ENCODE results near the gene GABRG3.
A peak's percentile ranks its signal among the peaks of the same experiment; 100 is the strongest.

GABRG3 gene

DNA sequence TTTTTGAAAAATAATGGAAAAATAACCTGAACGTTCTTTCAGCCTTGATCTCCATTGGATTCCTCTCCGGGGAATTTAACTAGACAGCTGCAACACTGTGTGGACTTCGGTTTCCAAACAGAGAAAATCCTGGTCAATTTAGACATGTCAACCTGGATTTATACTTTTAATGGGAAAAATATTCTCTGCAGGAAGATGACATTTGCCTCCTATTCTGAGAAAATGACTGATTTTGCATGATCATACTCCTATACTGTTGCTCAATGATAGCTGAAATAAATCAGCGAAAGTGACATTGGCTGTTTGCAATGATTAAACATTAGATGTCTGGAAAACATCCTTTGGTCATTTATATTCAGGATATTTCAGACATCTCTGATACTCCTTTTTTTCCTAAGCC lies 94.8 kb downstream of the GABRG3 start:
- no peak for DNase-seq

DNA sequence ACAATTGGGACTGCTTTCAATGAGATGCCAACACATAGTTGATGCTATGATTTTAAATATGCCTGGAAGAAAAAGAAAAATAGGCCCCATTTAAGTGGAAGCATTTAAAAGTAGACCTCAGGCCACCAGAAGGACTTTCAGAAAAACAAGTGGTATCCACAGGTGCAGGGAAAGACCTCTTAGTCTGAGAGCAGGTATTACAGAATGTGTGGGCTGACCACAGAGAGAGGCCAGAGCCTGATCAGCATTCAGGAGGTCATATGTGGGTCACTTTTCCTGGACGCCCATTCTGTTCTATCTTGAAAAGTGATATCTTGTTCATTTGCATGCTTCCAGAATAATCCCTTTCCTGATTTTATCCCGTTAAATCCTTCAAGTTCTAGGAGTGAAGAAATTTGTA lies 95.5 kb downstream of the GABRG3 start:
- no peak for DNase-seq

DNA sequence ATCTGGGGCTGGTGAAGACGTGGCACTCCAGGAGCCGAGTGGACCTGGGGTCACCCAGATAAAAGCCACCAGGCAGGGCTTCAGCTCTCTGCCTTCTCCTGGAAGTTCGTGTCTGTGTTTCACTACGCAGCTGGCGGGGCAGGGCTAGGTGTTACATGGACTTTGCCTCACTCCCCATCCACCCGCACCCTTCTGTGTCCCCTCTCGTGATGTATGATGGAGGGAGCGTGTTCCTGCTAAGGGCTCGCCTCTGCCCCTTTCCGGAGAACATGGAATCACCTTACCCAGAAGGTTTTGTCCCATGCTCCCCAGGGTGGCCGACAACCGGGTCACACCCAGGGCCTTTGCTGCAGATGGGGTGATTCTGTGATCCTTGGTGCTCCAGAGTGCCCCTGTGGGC lies 96.2 kb downstream of the GABRG3 start:
- no peak for DNase-seq

DNA sequence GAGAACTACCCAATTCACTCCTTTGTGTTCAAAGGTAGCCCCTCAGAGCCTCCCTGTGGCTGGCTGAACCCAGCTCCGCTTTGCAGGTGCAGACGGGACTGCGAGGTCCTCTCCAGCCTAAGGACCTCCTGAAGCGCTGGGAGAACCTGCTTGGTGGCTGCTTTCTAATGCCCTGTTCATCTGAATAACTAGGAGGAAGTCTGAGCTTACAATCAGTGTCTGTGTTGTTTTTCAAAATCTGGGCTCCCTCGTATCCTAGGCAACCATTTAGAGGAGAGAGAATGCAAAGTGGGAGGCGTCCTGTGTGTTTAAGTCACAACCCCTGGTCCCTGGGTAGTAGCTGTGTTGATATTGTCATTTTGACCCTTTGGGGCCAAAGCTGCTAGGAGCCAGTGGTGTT lies 99.9 kb downstream of the GABRG3 start:
- DNase-seq: no peak

DNA sequence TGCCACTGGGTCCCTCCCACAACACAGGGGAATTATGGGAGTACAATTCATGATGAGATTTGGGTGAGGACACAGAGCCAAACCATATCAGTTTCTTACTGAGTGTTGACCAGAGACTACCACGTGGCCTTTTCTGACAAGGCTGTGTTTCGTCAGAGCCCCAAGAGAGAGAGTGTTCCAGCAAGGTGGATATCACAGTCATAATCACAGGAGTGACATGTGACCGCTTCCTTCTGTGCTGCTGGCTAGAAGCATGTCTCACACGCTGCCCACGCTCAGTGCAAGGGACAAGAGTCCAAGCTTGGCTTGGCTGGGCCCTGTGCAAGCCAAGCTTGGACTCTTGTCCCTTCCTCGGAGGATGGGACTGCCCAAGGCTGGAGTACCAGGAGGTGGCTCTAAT lies 103.2 kb downstream of the GABRG3 start:
- DNase-seq: no peak

DNA sequence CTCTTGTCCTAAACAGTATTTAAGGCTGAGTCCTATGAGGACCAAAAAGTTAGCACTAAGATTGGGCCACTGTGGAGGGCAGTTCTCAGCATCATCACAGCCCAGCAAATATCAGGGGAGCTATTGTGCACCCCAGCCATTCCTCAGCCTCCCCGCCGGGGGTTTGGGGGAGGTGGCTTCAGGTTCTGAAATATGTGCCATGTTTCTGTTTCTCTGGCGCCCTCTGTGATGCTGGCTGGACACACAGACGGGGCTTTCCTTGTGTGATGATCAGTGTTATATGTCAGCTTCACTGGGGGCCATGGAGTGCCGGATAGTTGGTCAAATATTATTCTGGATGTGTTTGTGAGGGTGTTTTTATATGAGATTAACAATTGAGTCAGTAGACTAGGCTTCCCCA lies 106.8 kb downstream of the GABRG3 start:
- no peak for DNase-seq

DNA sequence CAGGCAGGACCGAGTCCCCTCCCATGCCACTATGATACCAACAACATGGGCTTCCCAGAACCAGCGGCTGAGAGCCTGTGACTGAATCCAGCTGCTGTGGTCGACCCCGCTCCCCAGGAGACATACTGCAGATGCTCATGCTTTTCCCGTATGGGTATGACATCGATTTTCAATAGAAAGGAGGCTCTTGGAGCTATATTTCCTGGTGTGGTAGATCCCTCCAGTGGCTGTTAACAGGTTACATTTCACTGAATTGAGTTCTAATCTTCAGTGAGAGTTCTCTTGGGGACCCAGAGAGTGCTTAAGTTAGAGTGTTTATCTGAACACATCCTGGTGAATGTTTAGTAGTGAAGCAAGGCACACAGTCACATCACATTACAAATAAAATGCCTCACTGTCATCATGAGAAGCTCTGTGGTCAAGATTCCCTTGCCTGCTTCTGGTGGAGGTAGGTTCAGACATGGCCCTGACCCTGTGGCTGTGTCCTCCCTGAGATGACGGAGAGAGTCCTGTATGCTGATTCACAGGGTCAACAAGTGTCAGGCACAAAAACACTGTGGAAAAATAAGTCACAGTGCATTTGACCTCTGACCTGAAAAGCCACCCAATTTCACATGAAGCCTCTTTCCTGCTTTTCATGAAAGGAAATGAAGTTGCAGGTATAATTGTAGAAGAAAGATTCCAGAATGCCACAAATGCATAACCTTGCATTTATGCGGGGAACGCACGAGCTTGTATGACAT lies 110.9 kb downstream of the GABRG3 start:
- DNase-seq: no peak

DNA sequence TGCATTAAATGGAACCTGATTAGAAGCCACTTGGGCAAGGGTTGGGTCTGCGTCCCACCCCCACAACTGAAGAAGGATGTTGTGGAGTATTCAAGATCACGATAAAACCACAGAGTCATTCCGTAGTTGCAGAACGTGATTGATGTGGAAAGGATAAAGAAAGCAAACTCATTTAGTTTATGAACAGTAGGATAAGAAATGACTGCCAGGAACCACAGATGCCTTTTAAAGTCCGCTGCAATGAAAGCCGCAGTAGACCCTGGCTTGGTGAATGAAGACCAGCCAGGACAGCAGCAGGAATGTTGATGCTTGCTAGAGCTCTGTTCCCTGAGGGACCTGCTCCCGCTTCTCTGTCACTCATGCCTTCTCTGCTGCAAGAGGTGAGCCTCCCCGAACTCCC lies 111.5 kb downstream of the GABRG3 start:
- peak; percentile 7 for DNase-seq

DNA sequence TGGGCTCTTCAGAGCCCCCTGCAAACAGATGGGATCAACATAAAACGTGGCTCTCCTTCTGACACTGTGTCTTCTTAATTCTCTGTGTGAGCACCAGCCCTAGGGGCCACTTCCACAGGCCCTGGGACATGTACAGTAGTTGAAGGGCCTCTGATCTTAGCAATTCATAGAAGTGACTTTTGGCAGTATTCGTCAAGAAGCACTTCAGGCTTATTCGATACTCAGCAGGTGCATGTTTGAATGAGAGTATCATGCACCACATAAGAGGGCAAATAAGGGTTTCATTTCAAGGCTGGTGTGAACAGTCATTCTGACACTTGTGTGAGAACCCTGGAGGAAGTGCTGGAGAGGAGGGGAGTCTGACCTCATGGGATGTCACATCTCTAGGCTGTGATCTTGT lies 113.9 kb downstream of the GABRG3 start:
- DNase-seq: no peak

DNA sequence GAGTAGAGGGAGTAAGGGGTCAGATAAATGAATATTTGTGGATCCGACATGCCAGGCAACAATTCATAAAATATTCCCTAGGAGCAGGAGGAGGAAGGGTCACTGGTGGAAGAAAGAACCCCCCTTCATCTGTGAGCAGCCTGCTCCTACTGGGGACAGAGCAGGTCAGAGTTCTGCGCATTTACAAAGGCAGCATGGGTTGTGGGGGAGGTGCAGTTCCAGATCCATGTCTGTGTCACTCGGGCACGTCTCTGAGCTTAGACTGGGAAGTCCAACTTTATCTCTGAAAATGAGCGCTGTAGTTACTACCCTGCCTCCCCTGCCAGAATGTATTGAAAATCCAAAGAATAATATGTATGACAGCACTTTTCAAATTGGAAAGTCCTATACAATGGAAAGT lies 115.2 kb downstream of the GABRG3 start:
- DNase-seq: peak; percentile 43

DNA sequence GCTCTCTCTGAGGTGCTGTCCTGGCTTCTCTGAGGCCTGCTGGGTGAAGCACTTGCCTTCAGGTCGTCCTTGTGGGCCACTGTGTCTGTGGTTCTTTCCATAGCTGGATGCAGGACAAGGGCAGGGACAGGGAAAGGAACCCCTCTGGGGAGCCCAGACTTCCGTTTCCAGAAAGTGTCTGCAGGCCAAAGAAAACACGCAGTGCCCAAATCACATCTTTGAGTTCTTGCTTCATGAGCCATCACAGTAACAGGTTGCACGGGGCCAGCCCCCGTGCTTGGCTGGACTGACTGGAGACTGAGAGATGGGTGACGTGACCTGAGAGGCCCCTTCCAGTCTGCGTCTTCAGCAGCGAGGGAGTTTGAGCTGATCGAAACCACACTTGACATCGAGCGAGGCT lies 115.8 kb downstream of the GABRG3 start:
- no peak for DNase-seq

DNA sequence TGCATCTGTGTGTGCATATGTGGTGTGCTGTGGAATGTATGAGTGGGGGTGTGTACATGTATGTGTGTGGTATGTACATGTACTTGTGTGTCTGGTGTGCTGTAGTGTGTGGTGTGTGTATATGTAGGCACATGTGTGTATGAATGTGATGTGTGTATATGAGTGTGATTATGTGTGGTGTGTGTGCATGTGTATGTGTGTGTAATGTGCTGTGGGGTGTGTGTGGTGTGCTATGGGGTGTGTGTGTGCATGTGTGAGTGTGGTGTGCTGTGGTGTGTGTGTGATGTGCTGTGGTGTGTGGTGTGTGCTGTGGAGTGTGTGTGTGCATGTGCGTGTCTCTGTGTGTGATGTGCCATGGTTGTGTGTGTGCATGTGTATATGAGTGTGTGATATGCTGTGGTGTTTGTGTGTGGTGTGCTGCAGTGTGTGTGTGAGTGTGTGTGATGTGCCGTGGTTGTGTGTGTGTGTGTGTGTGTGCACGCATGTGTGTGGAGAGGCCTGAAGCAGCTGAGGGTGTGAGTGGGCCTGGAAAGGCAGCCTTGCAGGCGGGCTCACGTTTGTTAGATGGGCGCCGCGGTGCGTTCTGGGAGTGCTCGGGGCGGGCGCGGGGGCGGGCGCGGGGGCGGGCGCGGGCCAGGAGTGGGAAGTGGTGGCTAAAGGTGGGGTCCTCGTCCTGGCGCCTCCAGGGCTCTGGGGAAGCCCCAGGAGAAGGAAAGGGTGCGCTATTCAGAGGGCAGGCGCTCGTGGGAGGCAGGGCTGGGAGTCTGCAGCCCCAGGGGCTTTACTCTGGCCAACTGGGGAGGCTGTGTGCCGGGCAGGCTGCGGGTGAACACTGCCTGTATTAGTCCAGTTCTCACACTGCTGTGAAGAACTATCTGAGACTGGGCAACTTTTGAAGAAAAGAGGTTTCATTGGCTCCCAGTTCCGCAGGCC lies 116.9 kb downstream of the GABRG3 start:
- DNase-seq: no peak

DNA sequence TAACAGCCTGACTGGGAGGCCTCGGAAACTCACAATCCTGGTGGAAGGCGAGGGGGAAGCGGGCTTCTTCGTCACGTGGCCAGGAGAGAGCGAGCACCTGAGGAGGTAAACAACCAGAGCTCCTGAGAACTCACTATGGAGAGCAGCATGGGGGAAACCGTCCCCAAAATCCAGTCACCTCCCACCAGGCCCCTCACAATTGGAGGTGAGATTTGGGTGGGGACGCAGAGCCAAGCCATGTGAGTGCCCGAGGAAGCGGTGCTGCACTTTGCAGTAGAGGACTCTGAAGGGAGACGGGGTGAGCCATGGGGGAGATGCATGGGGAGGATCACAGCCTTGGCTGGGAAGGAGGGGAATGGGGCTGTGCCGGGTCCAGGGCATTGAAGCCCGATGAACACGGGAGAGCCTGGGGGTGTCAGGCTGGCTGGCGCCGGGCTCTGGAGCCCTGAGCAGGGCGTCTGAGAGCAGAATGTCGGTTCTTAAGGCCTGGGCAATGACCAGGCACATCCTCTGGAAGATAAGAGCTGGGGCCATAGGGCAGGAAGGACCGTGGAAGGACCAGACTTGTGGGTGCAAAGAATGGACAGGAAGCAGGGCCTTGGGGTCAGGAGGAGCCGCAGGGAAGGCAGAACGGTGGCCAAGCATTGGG lies 117.7 kb downstream of the GABRG3 start:
- DNase-seq: no peak

DNA sequence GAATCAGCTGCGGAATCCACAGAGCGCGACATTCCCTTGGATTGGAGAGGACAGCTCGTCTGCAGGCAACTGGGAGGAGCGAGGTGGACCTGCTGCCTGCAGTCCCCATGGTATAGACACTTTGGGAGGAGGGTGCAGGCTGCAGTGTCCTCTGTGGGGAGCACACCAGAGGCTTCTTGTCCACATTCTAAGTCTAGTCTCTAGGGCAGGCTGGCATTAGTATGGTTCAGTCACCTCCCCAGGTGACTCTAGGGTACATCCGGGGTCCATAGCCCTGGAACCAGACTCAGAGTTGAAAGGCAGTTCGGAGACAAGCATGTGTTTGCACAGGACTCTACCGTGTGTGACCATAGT lies 118.2 kb downstream of the GABRG3 start:
- DNase-seq: no peak

DNA sequence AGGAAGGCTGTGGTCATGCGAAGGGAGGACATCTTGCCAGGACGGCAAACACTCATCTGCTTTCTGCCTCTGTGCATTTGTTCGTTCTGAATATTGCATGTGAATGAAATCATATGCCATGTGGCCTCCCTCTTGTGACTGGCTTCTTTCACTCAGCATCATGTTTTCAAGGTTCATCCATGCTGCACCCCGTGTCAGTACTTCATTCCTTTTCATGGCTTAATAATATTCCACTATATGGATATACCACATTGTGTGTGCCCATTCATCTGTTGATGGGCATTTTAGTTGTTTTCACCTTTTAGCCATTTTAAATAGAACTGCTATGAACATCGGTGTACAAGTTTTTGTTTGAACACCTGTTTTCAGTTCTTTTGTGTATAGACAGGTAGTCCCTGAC lies 118.7 kb downstream of the GABRG3 start:
- no peak for DNase-seq

DNA sequence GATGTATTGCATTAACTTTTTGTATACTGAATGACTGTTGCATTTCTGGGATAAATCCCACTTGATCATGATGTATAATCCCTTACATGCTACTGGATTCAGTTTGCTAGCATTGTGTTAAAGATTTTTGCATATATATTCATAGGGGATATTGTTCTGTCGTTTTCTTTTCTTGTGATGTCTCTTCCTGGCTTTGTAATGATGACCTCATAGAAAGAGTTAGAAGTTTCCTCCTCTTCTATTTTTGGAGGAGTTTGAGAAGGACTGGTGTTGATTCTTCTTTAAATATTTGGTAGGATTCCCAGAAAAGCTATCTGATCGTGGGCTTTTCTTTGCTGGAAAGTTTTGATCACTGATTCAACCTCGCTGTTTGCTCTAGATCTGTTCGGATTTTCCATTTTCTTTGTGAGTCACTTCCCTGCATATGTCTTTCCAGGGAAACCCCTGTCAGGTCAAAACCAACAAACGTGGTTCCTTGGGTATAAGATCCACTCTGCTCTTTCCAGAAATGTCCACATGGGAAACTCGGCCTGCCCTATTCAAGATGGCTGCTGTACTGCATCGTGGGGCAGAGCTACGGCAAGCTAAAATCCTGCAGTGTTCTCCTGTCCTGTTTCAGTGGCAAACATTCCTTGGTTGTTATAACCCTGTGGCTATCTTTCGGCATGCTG lies 120.4 kb downstream of the GABRG3 start:
- DNase-seq: no peak

DNA sequence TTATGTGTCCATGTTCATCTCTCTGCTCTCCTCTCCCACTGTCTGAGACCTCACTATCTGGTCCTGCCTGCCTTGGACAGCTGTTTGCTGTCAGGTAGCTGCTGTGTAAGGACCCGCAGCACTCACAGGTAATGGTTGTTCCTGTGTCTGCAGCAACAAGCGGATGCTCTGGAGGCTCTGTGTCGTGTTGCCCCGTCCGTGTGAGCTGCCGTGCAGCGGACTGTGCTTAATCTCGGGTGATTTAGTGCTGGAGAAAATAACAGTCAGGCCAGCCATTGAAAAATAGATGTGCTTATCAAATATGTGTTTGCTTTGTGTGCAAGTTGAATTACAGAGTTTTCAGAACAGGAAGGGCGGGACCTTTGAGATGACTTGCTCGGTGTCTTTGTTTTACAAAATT lies 121.4 kb downstream of the GABRG3 start:
- DNase-seq: no peak

DNA sequence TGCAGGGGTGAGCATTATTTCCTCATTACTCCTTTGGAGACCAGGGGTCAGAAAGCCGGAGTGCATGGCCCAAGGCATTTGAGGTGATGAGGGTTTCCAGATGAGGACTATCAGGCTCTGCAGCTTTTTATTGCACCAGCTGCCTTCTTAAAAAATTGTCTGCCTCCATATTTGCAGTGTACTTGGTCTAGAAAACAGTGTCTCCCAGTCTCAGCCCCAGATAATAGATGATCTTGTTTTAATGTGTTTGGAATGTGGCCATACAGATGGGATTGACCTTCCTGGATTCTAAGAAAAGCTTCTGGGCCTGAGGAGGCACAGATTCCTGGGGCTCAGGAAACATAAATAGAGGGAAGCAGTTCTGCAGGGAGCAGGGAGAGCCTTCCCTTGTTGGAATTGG lies 123.3 kb downstream of the GABRG3 start:
- no peak for DNase-seq

DNA sequence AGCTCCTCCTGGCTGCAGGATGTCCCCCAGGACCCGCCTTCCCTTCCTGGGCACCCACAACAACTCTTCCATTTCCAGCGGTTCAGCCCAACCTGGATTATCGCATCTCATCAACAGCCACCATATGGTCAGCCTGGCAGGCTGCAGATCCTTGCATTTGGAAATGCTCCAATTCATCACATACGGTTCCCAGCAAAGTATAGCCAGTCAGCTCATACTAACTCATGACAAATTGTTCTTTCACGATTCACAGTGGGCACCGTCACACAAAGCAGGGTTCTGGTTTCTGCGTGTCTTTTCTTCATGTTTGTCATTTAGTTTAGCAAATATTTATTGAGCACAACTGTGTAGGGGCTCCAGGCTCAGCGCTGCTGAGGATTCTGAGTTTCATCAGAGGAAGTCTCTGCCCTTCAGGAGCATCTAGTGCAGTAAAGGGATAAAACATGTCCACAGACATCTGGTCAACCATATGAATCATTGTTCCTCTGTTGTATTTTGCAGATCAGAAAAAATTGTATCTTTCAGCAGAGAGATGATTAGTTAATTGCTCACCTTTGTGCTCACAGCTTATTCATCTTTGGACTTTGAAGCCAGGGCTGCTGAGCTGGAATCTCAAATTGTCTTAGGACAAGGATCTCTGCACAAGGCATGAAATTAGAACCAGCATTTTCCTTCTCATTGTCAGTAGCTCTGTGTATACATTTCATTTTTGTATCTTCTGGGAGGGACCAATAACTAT lies 125.1 kb downstream of the GABRG3 start:
- DNase-seq: no peak

DNA sequence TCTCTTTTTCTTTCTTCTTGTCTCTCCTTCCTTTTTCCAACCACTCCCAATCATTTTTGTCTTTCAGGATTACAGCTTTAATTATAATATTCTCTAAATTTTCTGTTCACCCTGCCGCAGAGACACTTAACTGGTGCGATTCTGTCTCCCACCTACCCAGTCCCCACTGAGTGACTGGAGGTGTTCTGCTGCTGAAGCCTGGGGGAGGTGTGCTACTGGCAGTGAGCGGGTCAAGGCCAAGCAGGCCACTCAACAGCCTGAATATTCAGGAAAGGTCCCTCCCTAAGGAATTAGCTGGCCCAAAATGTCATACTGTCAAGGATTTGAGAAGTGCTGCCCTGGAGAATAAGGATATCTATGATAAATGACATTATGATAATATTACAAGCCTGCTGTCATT lies 126.5 kb downstream of the GABRG3 start:
- DNase-seq: no peak

DNA sequence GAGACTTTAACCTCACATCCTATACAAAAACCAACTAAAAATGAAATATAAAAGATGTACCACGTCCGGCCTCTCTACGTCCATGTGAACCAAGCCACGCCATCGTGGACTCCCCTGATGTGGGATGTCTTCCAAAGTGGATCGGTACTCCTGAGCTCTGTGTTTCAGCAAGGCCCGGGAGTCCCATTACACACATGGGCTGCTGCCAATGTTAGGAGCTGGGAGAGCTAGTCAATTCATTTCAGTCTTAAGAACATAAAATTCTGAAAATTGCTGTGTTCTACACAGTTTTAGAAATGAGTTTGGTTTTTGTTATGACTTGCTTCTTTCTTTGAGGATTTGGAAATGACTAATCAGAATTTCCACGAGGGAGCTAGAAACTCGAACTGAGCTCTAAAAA lies 131.0 kb downstream of the GABRG3 start:
- DNase-seq: no peak

DNA sequence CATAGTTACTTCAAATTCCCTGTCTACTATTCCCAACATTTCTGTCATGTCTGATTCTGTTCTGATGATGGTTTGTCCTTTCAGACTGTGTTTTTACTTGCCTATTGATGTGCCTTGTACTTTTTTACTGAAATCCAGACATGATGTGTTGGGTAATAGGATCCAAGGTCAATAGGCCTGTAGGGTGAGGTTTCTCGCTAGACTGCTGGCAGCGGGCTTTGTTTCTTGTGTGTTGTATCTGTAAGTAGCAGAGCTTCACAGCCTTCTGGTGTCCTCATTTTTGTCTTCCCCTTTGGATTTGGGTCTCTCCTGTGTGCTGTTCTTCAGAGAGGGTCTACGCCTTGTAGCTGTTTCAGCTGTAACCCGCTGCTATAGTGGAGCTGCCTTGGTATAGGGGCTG lies 140.3 kb downstream of the GABRG3 start:
- no peak for DNase-seq

DNA sequence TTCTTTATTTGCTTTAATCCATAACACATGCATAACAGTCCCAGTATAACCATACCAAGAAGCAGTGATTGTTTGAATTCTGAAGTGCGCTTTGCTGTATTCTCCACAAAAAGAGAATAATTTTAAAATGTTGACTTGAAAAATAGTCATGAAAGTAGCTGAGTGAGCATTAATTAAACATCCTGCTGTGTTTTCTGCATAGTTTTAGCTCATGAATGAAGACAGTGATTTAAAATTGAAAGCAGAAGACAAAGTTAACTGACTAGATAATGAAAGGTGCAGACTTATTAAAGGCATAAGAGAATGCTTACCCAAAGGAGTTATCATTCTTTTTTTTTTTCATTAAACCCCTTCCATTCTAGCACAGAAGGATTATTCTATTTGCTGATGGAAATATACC lies 143.5 kb downstream of the GABRG3 start:
- no peak for DNase-seq

All from OCI-M1 (cell line).